Panc1 (cell line): ENCODE results near the gene GALNT15.

Source experiments
- CTCF ChIP-seq: fragments of 450-650 bp; IDR thresholded peaks from 2 replicates; pipeline ENCODE4 v1.5.1; 2017; ENCODE audit warnings: mild to moderate bottlenecking
- SIN3A ChIP-seq: IDR thresholded peaks from 2 replicates; pipeline ENCODE4 v1.6.1; 2012; ENCODE audit warnings: low read depth, mild to moderate bottlenecking, low read length, moderate library complexity, borderline replicate concordance; ENCODE audit not compliant: insufficient read depth

- TF ChIP-seq SIN3A (no peak), CTCF (no peak)
Observed at GRCh38 chr3:16132190-16132589, 42.3 kb upstream of the GALNT15 start.
